HG02938 (cell line): ENCODE measurements around the gene TNS1.

Experiments
- ATAC-seq: cut with Tn5 transposase; IDR thresholded peaks from one replicate; pipeline ENCODE4 v1.9.1; 2021; ENCODE audit warnings: mild to moderate bottlenecking, moderate library complexity; ENCODE audit not compliant: unreplicated experiment

TNS1 gene

GRCh38 chr2:217805668-217806481 lies 196.9 kb downstream of the TNS1 start:
- ATAC-seq = no peak

GRCh38 chr2:217804791-217805667 lies 197.8 kb downstream of the TNS1 start:
- no peak for ATAC-seq

DNA sequence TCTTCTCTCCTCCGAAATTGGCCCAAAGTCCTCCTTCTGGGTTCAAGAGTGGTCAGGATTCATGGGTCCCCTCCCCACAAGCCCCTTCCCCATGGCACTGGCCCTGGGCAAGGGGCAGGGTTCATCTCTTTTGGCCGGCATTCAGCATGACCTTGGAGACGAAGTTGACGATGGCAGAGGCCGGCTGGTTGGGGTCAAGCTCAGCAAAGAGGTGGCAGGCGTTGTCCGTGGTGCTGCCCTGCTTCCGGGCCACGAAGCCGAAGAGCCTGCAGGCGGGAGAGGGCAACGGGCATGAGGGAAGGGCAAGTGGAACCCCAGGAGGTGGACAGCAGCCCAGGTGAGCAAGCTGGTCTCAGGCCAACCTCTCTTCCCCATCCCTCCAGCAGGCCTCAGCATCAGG lies 198.5 kb downstream of the TNS1 start:
- no peak for ATAC-seq

DNA sequence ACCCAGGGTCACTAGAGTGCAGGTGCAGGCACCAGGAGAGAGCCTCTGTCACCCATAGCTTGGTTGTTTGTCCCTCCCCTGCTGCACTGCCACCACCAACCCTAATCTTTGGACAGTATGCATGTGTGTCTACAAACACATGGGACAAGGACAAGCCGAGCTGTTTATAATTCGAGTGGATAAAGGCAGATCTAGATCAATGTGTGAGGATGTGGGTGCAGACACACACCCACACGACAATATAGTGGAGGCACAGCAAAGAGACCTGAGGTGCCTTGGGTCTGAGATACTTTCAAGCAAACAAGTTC lies 199.2 kb downstream of the TNS1 start:
- ATAC-seq = no peak

- no peak for ATAC-seq
Measured at GRCh38 chr2:217802876-217803652, 199.7 kb downstream of the TNS1 start.

DNA sequence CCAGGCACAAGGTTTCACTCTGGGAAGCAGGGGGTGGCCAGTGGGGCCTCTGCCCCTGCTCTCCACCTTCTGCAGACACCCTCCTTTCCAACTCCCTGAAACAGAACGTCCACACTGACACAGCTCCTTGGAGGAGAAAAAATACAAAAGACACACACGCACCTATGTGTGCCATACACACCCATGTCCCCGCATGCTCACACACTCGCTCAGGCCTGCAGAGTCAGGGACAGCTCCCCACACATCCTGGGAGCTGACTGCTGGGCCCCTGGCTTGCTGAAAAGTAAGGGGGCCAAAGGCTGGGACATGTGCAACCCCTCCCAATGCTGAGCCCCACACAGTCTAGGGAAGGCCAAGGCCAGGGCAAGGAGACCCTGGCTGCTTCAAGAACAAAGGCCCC lies 200.5 kb downstream of the TNS1 start:
- ATAC-seq = no peak

- no peak for ATAC-seq
Measured at GRCh38 chr2:217801711-217802110, 201.1 kb downstream of the TNS1 start.

DNA sequence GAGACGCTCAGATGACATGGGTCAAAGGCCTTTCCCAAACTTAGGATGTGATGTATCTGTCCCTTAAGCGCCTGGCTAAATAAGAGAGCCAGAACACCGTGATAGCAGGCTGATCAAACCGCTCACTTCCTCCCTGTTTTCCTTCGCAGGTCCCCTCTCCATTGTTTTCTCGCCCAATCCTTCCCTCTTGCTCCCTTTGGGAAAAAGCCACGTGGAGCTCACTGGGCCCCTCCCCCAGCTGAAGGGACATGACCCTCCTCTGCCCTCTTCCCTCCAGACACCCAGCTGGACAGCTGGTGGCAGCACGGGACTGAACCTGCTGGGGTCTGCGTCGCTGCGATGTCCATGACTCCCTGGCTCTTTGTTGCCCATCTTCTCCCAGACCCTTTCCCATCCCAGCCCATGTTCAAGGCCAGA lies 201.7 kb downstream of the TNS1 start:
- ATAC-seq = no peak

DNA sequence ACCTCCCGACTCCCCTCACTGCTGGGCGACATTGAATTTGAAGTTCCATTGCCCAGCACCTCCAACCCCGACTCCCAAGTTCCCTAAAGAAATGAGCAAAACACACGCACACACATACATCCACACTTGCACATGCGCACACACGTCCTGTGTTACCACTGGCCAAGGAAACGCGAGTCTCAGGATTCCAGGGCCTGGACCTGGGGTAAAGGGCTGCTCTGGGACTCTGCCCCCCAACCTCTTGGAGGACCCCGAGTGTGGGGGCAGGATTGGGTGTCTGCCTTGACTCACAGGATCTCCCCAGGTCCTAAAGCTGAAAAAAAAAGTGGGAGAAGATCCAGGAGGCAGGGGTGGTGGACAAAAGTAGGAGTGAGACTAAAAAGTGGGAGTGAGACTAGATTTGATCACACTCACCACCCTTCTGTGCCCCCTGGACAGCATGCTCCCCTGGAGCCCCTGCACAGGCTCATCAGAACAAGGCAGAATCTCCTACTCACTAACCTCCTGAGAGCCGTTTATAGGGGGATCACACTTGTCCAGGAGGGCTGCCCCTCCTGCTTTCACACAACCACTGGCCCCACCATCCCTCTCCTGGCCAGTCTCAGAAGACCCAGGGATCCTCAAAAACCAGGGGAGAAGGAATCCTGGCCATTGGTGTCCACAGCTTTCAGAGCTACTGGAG lies 202.2 kb downstream of the TNS1 start:
- ATAC-seq = no peak

DNA sequence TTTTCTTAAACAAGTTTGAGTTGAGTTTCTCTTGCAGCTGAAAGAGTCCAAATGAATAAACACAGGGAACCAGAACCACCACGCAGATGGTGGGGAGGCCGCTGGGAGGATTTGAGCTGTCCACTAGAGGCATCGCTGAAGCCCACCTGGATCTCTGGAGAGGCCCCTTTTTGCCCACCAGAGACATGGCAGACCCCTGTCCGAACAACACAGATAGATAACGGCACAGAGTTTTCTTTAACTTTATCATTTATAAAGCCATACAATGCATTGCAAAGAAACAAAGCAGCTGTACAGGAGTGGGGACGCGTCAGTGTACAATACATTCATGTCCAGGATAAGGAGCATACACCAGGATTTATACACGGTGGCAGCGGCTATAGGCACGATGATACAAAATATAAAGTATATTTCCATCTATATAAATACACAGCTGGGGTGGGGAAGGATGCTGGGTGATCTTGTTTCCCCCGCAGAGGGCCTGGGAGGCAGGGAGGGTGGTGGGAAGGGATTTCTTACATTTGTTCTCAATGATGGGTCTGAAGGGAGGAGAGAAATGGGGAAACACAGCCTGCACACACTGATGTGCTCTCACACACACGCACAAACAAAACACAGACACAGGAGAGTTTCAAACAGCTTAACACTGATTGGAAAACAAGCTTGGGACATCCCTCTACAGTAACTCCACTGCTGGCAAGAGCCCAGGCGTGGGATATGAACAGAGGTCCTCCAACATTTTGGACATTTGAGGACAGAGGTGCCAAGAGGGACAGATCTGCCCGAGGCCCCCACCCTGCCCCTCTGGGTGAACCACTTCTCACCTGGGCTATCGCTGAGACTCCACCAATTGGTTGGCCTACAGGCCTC lies 203.0 kb downstream of the TNS1 start:
- ATAC-seq = no peak

DNA sequence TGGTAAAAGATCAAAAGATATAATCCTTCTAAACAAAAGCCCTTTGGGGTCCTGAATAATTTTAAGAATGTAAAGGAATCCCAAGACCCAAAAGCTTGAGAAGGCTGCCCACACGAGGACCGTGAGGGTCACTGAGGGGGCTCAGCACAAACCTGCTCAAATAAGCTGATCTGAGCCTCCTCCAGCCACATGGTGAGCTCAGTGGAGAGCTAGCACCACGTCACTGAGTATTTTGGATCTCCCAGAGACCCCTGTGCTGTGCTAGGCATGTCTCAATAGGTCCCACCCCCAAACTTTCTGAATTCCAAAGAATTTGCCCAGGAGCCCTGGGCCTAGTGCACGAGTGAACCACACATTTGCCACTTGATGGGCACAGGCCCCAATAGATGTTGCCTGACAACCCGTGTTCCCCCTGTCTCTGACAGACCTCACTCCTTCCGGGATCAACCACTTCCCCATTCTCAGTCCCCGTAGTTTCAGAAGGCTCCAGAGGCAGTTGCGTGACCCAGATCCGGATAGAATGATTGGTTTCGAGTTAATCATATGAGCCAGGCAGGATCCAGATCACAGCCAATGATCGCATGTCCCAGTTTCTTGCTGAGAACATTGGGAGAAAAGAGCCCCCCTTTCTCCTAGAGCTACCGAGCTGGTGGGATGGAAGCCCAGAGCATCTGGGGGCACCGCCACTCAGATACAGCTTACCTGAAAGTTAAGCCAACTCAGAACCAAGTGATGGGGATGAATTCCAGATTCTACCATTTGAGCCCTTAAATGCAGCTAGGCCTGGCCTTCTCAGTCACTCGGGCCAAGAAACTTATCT lies 203.8 kb downstream of the TNS1 start:
- no peak for ATAC-seq

- no peak for ATAC-seq
Measured at GRCh38 chr2:217798191-217798590, 204.6 kb downstream of the TNS1 start.

DNA sequence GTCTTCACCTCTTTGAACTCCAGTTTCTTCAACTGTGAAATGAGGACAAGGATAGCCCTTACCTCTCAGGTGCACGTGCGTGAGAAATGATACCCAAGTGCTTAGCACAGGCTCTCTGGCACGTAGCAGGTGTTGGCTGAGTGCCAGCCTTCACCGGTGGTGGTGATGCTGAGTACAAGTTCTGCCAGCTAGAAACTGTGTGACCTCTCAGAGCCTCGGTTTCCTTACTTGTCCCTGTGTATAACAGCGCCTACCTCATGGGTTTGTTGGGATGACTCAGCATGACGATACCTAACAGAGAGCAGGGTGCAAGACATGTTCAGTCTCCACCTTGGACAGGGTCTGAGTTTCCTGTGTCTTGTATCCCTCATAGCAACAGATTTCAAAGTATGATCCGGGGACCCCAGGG lies 205.1 kb downstream of the TNS1 start:
- no peak for ATAC-seq

GRCh38 chr2:217797165-217797564 lies 205.6 kb downstream of the TNS1 start:
- no peak for ATAC-seq

- no peak for ATAC-seq
Measured at GRCh38 chr2:217795706-217796465, 206.9 kb downstream of the TNS1 start.

DNA sequence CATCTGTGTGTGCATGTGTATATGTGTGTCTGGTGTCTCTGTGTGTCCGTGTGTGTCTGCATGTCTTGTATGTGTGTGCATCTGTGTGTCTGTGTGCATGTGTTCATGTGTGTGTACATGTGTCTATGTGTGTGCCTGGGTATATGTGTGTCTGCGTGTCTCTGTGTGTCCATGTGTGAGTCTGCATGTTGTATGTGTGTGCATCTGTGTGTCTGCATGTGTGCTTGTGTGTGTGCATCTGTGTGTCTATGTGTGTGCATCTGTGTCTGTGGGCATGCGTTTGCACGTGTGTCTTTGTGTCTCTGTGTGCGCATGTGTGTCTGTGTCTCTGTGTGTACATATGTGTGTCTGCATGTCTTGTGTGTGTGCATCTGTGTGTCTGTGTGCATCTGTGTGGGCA lies 207.7 kb downstream of the TNS1 start:
- ATAC-seq = no peak

DNA sequence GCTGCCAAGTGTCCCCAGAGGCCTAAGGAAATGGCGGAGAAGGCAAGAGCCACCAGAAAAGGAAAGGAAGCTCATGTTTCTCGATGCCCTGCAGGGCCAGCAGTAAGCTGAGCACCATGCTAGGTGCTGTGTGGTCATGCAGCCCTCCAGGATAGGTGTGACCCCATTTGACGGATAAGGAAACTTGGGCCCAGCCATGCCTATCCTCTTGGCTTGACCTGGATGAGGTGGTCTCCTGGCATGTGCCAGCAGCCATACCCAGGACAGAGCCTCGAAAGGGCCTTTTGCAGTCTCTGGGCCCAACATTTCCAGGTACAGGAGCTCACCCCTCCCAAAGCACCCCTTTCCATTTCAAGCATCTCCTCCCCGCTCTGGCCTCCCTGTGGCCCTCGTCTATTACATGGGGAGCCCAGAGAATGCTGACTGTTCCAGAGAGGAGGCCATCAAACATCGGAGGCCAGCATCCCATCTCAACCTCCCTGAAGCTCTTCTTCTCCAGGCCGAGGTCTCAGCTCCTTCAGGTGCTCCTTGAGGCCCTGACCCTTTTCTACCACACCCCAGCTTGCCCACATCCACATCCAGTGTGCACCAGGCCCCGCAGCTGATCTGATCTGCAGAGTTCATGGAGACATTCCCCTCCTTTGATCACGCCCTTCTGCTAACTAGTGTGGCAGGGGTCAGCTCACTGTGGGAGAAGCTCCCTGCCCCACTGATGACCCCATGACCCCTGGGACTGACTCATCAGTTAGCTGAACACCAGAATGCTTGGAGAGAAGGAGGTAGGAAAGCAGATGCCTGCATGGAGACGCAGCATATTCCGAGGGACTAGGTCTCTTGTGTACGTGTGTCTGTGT lies 208.4 kb downstream of the TNS1 start:
- no peak for ATAC-seq
